Measurements from ENCODE around the gene CRTAC1. TPM values are rescaled to one million over a fixed set of nuclear protein-coding genes. Genes with fewer than 3 reads are reported as not detected.

CRTAC1 gene
- total RNA-seq, 1 experiment from 2014 or later: 0.46 TPM

- peaks cover 85% of the 10 kb centered on the region for H3K27me3 Mint-ChIP-seq (ENCODE audit: low read depth)
- H3K9me3 Mint-ChIP-seq: no peaks in the 10 kb centered on the region; a peak in 1 of 5 replicates
- Histone ChIP-seq H2BK120ac (ENCODE audit: low read depth, low read length, poor library complexity, severe bottlenecking) (no peak overlapping the region), H3K14ac (ENCODE audit: insufficient read depth, low read length) (no peak overlapping the region), H4K20me1 (ENCODE audit: control insufficient read depth, insufficient read depth, insufficient read length) (no peaks in the 10 kb centered on the region), H3K79me1 (ENCODE audit: insufficient read depth, low read depth, low read length, poor library complexity, severe bottlenecking) (no peaks in the 10 kb centered on the region), H3K9me3 (ENCODE audit: control insufficient read depth, low read depth, low read length) (no peaks in the 10 kb centered on the region), H3K9ac (ENCODE audit: extremely low read depth, insufficient read length, low read length) (no peak overlapping the region), H2BK5ac (ENCODE audit: insufficient read length, low read length) (no peak overlapping the region), H3K4me2 (ENCODE audit: insufficient read depth, insufficient read length, low read length) (no peak overlapping the region), H3K4ac (ENCODE audit: low read depth, low read length) (no peak overlapping the region), H3K23ac (ENCODE audit: insufficient read length, low read depth, low read length) (no peak overlapping the region), H3K79me2 (ENCODE audit: insufficient read depth, low read length) (no peaks in the 10 kb centered on the region), H4K5ac (ENCODE audit: insufficient read length, low read depth, low read length) (no peak overlapping the region), H2AFZ (ENCODE audit: low read length) (no peak overlapping the region), H3K27ac (ENCODE audit: insufficient read length, low read depth, low read length) (no peak overlapping the region), H3K56ac (ENCODE audit: insufficient read length, low read depth, low read length) (no peak overlapping the region), H3K27me3 (ENCODE audit: insufficient read depth, low read length) (peaks cover 34% of the 10 kb centered on the region), H4K91ac (ENCODE audit: insufficient read length, low read depth, low read length) (no peak overlapping the region), H2BK12ac (ENCODE audit: insufficient read length, low read depth, low read length) (no peak overlapping the region), H2BK15ac (ENCODE audit: low read depth, low read length) (no peak overlapping the region), H3K23me2 (ENCODE audit: insufficient read length, low read depth, low read length, poor library complexity, severe bottlenecking) (peaks cover 12% of the 10 kb centered on the region), H3K4me1 (ENCODE audit: insufficient read depth, low read length) (no peaks in the 10 kb centered on the region), H2BK20ac (ENCODE audit: low read depth, low read length, poor library complexity, severe bottlenecking) (no peak overlapping the region), H4K8ac (replicated peaks; ENCODE audit: insufficient read length, low read depth, low read length) (no peak overlapping the region), H3K18ac (ENCODE audit: insufficient read length, low read depth, low read length) (no peak overlapping the region), H2AK5ac (ENCODE audit: insufficient read length, low read length) (no peak overlapping the region), H3T11ph (ENCODE audit: low read length) (no peak overlapping the region)
- H3K36me3 Mint-ChIP-seq (ENCODE audit: insufficient read depth in 1 of 3, low read depth in 3 of 3): no peaks in the 10 kb centered on the region
- peak; percentile 91 for DNase-seq
- no peak overlapping the region for H3K27ac Mint-ChIP-seq
- H3K4me1 Mint-ChIP-seq: peaks cover 16 to 27% of the 10 kb centered on the region in 2 experiments
- TF ChIP-seq CTCF (conservative IDR thresholded peaks at IDR 0.05): peak; percentile 98
- peak overlapping the region in 1 of 2 experiments; percentile 45; a peak in 1 of 5 replicates for H3K4me3 Mint-ChIP-seq
- WGBS (ENCODE audit: extremely low coverage, insufficient read length, low lambda C conversion rate): no CpG with 5 or more reads among the region's 11 CpGs
Measured at GRCh38 chr10:98028168-98028770, 2.2 kb downstream of the CRTAC1 start.

Data from H9 (cell line).